HCT116 (cell line): Measurements from ENCODE around the gene TMEM271. TPM values are rescaled to one million over a fixed set of nuclear protein-coding genes. Genes with fewer than 3 reads are reported as not detected.

Experiments
- ATAC-seq: fragments of 200-7000 bp; cut with Tn5 transposase; 2 replicates; pipeline ENCODE4 v1.9.1; 2020; ENCODE audit warnings: mild to moderate bottlenecking, moderate library complexity
- BruUV-seq: library from RNA; stranded (reverse); fragments of 400-500 nt; replicated peaks from 2 replicates; lab custom pipeline; 2021; lab: Mats Ljungman, UMichigan
- CTCF ChIA-PET: fragments of 300-600 bp; sonication (Branson Sonifier 250); formaldehyde crosslinking; loops from one replicate; lab custom pipeline; 2021; ENCODE audit warnings: antibody characterized with exemption; lab: Charles Lee
- POLR2A ChIA-PET: fragments of 300-600, 350-600 bp; sonication (Branson Sonifier 250); formaldehyde crosslinking; loops from one replicate; lab custom pipeline; 2021; ENCODE audit warnings: antibody characterized with exemption; lab: Charles Lee
- RAD21 ChIA-PET, 2 experiments: fragments of 300-600 bp; sonication (Branson Sonifier 250); formaldehyde crosslinking; loops; one replicate each; lab custom pipeline; 2023; ENCODE audit warnings: low total read pairs in 2 of 2; ENCODE audit not compliant: uncharacterized antibody in 2 of 2, unreplicated experiment in 2 of 2, low non-redundant PET in 1 of 2; lab: Charles Lee
- DNase-seq: peaks from one replicate; pipeline ENCODE4 v3.0.0-alpha.2; 2010; ENCODE audit warnings: low read depth, low spot score
- H2AFZ ChIP-seq: fragments of 200-600 bp; shearing (Covaris generic), sonication (generic); 2 replicates; pipeline ENCODE4 v1.6.1; 2017; ENCODE audit warnings: low read depth, mixed run types, mixed read lengths, antibody characterized with exemption, low read length; ENCODE audit not compliant: poor library complexity, severe bottlenecking
- H3K27ac ChIP-seq: 2 replicates; pipeline ENCODE4 v1.5.1; 2012; ENCODE audit warnings: low read depth, low read length
- H3K27me3 ChIP-seq: fragments of 200-600 bp; sonication (generic); 2 replicates; pipeline ENCODE4 v1.6.1; 2016; ENCODE audit warnings: mixed run types, low read length, mixed read lengths; ENCODE audit not compliant: insufficient read depth
- H3K36me3 ChIP-seq, 2 experiments: fragments of 200-500 bp in 1 of 2; fragments of 200-600 bp in 1 of 2; sonication (Bioruptor generic) in 1 of 2; sonication (generic) in 1 of 2; 2 replicates each; pipeline versions ENCODE4 v1.5.1 to v1.6.1; 2014 to 2016; ENCODE audit warnings: low read length in 2 of 2, inconsistent platforms in 1 of 2, mixed read lengths in 1 of 2, mixed run types in 1 of 2; ENCODE audit not compliant: insufficient read depth in 2 of 2, control insufficient read depth in 1 of 2
- H3K4me1 ChIP-seq, 2 experiments: fragments of 200-600 bp in 1 of 2; sonication (generic) in 1 of 2; 2 replicates each; pipeline versions ENCODE4 v1.5.1 to v1.6.1; 2012 to 2017; ENCODE audit warnings: low read length in 2 of 2, inconsistent platforms in 1 of 2, mild to moderate bottlenecking in 1 of 2, mixed read lengths in 1 of 2, mixed run types in 1 of 2, moderate library complexity in 1 of 2; ENCODE audit not compliant: insufficient read depth in 2 of 2, control insufficient read depth in 1 of 2
- H3K4me2 ChIP-seq: fragments of 200-600 bp; sonication (generic); 2 replicates; pipeline ENCODE4 v1.6.1; 2017; ENCODE audit warnings: mixed run types, low read length, mixed read lengths
- H3K4me3 ChIP-seq, 2 experiments: fragments of 200-600 bp in 1 of 2; sonication (generic) in 1 of 2; replicated peaks in 1 of 2; 2 replicates each; pipeline ENCODE4 v1.5.1; 2011 to 2016; ENCODE audit warnings: low read length in 2 of 2, control low read depth in 1 of 2, low read depth in 1 of 2, mild to moderate bottlenecking in 1 of 2, mixed read lengths in 1 of 2, mixed run types in 1 of 2
- H3K79me2 ChIP-seq: fragments of 200-600 bp; sonication (generic); 2 replicates; pipeline ENCODE4 v1.6.1; 2017; ENCODE audit warnings: mild to moderate bottlenecking, mixed run types, low read length, moderate library complexity, mixed read lengths; ENCODE audit not compliant: insufficient read depth
- H3K9ac ChIP-seq: fragments of 200-600 bp; sonication (generic); 2 replicates; pipeline ENCODE4 v1.6.1; 2016; ENCODE audit warnings: low read length, mixed read lengths
- H3K9me2 ChIP-seq: fragments of 200-600 bp; sonication (generic), shearing (Covaris generic); 2 replicates; pipeline ENCODE4 v1.6.1; 2017; ENCODE audit warnings: mixed run types, mild to moderate bottlenecking, moderate library complexity; ENCODE audit not compliant: insufficient read depth
- H3K9me3 ChIP-seq, 2 experiments: fragments of 200-500 bp in 1 of 2; fragments of 200-600 bp in 1 of 2; sonication (Bioruptor generic) in 1 of 2; sonication (generic) in 1 of 2; 2 replicates each; pipeline ENCODE4 v1.6.1; 2014 to 2017; ENCODE audit warnings: low read length in 2 of 2, mixed read lengths in 2 of 2, inconsistent platforms in 1 of 2, low read depth in 1 of 2, mild to moderate bottlenecking in 1 of 2, mixed run types in 1 of 2, moderate library complexity in 1 of 2; ENCODE audit not compliant: control insufficient read depth in 1 of 2, insufficient read depth in 1 of 2
- H4K20me1 ChIP-seq: fragments of 200-600 bp; sonication (generic), shearing (Covaris generic); 2 replicates; pipeline ENCODE4 v1.6.1; 2017; ENCODE audit warnings: mixed run types, mild to moderate bottlenecking, moderate library complexity; ENCODE audit not compliant: insufficient read depth
- ATF3 ChIP-seq: IDR thresholded peaks from 2 replicates; pipeline ENCODE4 v1.6.1; 2012
- EGR1 ChIP-seq: IDR thresholded peaks from 2 replicates; pipeline ENCODE4 v1.6.1; 2012; ENCODE audit warnings: low read depth
- ELF1 ChIP-seq: IDR thresholded peaks from 2 replicates; pipeline ENCODE4 v1.6.1; 2012; ENCODE audit warnings: low read depth, borderline replicate concordance
- EZH2 ChIP-seq: fragments of 200-600 bp; sonication (generic); IDR thresholded peaks from 2 replicates; pipeline ENCODE4 v1.6.1; 2017; ENCODE audit warnings: antibody characterized with exemption, mixed run types
- EZH2phosphoT487 ChIP-seq: fragments of 200-600 bp; IDR thresholded peaks from 2 replicates; pipeline ENCODE4 v1.6.1; 2018; ENCODE audit warnings: antibody characterized with exemption, borderline replicate concordance
- FOSL1 ChIP-seq: IDR thresholded peaks from 2 replicates; pipeline ENCODE4 v1.6.1; 2012; ENCODE audit warnings: low read depth
- JUND ChIP-seq: IDR thresholded peaks from 2 replicates; pipeline ENCODE4 v1.6.1; 2012
- MAX ChIP-seq: IDR thresholded peaks from 2 replicates; pipeline ENCODE4 v1.6.1; 2012
- POLR2A ChIP-seq: IDR thresholded peaks from 2 replicates; pipeline ENCODE4 v1.7.0; 2011; ENCODE audit warnings: borderline replicate concordance; ENCODE audit not compliant: insufficient read depth, insufficient read length; ENCODE audit errors: extremely low read depth
- POLR2AphosphoS5 ChIP-seq: IDR thresholded peaks from 2 replicates; pipeline ENCODE4 v1.6.1; 2011; ENCODE audit warnings: mild to moderate bottlenecking, low read depth, low read length, moderate library complexity
- RAD21 ChIP-seq: IDR thresholded peaks from 2 replicates; pipeline ENCODE4 v1.6.1; 2012; ENCODE audit warnings: low read depth, mild to moderate bottlenecking
- SIN3A ChIP-seq: IDR thresholded peaks from 2 replicates; pipeline ENCODE4 v1.6.1; 2012; ENCODE audit warnings: low read depth
- SRF ChIP-seq: IDR thresholded peaks from 2 replicates; pipeline ENCODE4 v1.6.1; 2012; ENCODE audit warnings: low read depth
- TCF7L2 ChIP-seq: IDR thresholded peaks from 2 replicates; pipeline ENCODE4 v1.7.0; 2011; ENCODE audit warnings: borderline replicate concordance, inconsistent platforms; ENCODE audit not compliant: insufficient read depth, insufficient read length; ENCODE audit errors: extremely low read depth
- ZBTB33 ChIP-seq: IDR thresholded peaks from 2 replicates; pipeline ENCODE4 v1.6.1; 2011; ENCODE audit warnings: mild to moderate bottlenecking, low read length, moderate library complexity; ENCODE audit not compliant: insufficient replicate concordance; ENCODE audit errors: extremely low read depth
- ZNF274 ChIP-seq: fragments of 200-500 bp; sonication (Bioruptor generic); IDR thresholded peaks from 2 replicates; pipeline ENCODE4 v1.6.1; 2014; ENCODE audit warnings: mild to moderate bottlenecking, low read depth, low read length, inconsistent platforms
- intact Hi-C: fragments of 100-400 bp; cut with micrococcal nuclease; formaldehyde crosslinking; loops from 2 replicates; pipeline ENCODE4 v1.10.0; 2022
- total RNA-seq: library from RNA; stranded (reverse); gene quantifications from one replicate; pipeline ENCODE4 v1.2.1, GENCODE V29; 2021; ENCODE audit not compliant: unreplicated experiment
- TF ChIP-seq, protein P1 (sequence below): IDR thresholded peaks from 2 replicates; pipeline ENCODE4 v1.6.1; 2012; ENCODE audit warnings: low read depth

The TMEM271 gene
- total RNA-seq, 1 experiment from 2014 or later: not detected

GRCh38 chr4:573122-573892 is 2.8 kb downstream of the TMEM271 start (continued):
- no peak for TF ChIP-seq ZBTB33
- TF ChIP-seq SRF: no peak

DNA sequence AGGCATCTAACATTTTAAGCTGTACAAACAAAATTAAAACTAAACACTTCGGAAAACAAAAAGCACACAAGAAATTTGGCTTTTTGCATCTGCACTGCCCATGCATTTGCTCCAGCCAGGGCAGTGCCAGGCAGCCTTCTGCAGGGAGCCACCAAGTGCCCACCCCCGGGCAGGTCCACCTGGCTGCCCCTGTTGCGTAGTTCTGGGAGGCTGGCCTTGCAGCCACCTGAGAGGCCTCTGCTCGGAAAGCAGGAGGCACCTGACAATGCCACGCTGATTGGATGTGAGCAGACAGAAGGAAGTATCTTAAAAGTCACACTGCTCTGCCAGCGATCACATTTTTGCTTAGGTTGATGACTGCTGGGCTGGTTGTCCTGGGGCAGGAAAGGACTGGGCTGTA is 3.5 kb downstream of the TMEM271 start:
- POLR2A ChIA-PET: no interaction called here
- RAD21 ChIA-PET: no interaction called here
- H3K79me2 ChIP-seq: no peaks in the 10 kb centered on the region
- BruUV-seq: no TSS peak
- no peak overlapping the region for H3K4me2 ChIP-seq
- ATAC-seq: no peak
- H3K9ac ChIP-seq: no peak overlapping the region
- H3K27ac ChIP-seq: no peak overlapping the region
- H3K27me3 ChIP-seq: no peaks in the 10 kb centered on the region
- H3K4me1 ChIP-seq: no peaks in the 10 kb centered on the region
- no peaks in the 10 kb centered on the region for H3K9me2 ChIP-seq
- peaks cover 0 to 4% of the 10 kb centered on the region in 2 experiments; a peak in 1 of 4 replicates for H3K9me3 ChIP-seq
- H2AFZ ChIP-seq: no peak overlapping the region
- CTCF ChIA-PET: no interaction called here
- intact Hi-C loops: no loop called here
- H3K4me3 ChIP-seq: no peak overlapping the region
- no peaks in the 10 kb centered on the region for H3K36me3 ChIP-seq
- DNase-seq: no peak
- no peaks in the 10 kb centered on the region for H4K20me1 ChIP-seq
- TF ChIP-seq EGR1 (no peak), POLR2A (no peak), MAX (no peak), FOSL1 (no peak), TCF7L2 (no peak), EZH2 (no peak), ELF1 (no peak), JUND (no peak), EZH2phosphoT487 (no peak), ZNF274 (no peak), SIN3A (no peak), ATF3 (no peak), RAD21 (no peak), POLR2AphosphoS5 (no peak), ZBTB33 (no peak), SRF (no peak)
- TF ChIP-seq, protein P1, sequence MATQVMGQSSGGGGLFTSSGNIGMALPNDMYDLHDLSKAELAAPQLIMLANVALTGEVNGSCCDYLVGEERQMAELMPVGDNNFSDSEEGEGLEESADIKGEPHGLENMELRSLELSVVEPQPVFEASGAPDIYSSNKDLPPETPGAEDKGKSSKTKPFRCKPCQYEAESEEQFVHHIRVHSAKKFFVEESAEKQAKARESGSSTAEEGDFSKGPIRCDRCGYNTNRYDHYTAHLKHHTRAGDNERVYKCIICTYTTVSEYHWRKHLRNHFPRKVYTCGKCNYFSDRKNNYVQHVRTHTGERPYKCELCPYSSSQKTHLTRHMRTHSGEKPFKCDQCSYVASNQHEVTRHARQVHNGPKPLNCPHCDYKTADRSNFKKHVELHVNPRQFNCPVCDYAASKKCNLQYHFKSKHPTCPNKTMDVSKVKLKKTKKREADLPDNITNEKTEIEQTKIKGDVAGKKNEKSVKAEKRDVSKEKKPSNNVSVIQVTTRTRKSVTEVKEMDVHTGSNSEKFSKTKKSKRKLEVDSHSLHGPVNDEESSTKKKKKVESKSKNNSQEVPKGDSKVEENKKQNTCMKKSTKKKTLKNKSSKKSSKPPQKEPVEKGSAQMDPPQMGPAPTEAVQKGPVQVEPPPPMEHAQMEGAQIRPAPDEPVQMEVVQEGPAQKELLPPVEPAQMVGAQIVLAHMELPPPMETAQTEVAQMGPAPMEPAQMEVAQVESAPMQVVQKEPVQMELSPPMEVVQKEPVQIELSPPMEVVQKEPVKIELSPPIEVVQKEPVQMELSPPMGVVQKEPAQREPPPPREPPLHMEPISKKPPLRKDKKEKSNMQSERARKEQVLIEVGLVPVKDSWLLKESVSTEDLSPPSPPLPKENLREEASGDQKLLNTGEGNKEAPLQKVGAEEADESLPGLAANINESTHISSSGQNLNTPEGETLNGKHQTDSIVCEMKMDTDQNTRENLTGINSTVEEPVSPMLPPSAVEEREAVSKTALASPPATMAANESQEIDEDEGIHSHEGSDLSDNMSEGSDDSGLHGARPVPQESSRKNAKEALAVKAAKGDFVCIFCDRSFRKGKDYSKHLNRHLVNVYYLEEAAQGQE: no peak
